Epithelial cell of proximal tubule (primary cell): ENCODE data around the gene CKAP2L. TPM values are rescaled to one million over a fixed set of nuclear protein-coding genes. Genes with fewer than 3 reads are reported as not detected.

Source experiments
- DNase-seq: peaks from one replicate; pipeline ENCODE4 v3.0.0-alpha.2; 2011; ENCODE audit warnings: low read depth
- H3K4me3 ChIP-seq: 2 replicates; pipeline ENCODE4 v1.5.1; 2011; ENCODE audit warnings: low read depth, mild to moderate bottlenecking, low read length
- CTCF ChIP-seq: conservative IDR thresholded peaks from 2 replicates; pipeline ENCODE4 v1.5.1; 2012; ENCODE audit warnings: low read depth, mild to moderate bottlenecking, low read length
- total RNA-seq: library from RNA; depleted of rRNA; stranded (reverse); fragments of >200 nt; gene quantifications from 2 replicates; pipeline ENCODE4 v1.2.3, GENCODE V29; 2015

CKAP2L gene
- total RNA-seq, 1 donor from 2014 or later: 23.4 TPM

GRCh38 chr2:112705575-112705974, 58.8 kb downstream of the CKAP2L start:
- no peak for DNase-seq
- TF ChIP-seq CTCF: no peak

GRCh38 chr2:112703684-112704083, 60.7 kb downstream of the CKAP2L start:
- no peak overlapping the region for H3K4me3 ChIP-seq
- TF ChIP-seq CTCF: no peak

More at GRCh38 chr2:112705575-112705974, 58.8 kb downstream of the CKAP2L start:
- H3K4me3 ChIP-seq: no peak overlapping the region

GRCh38 chr2:112701052-112701451, 63.4 kb downstream of the CKAP2L start:
- TF ChIP-seq CTCF: no peak
- H3K4me3 ChIP-seq: no peak overlapping the region
- no peak for DNase-seq

More at GRCh38 chr2:112703684-112704083, 60.7 kb downstream of the CKAP2L start:
- no peak for DNase-seq

GRCh38 chr2:112699984-112700667, 64.3 kb downstream of the CKAP2L start:
- no peak for TF ChIP-seq CTCF
- DNase-seq: no peak
- H3K4me3 ChIP-seq: no peak overlapping the region

- no peak for TF ChIP-seq CTCF
- no peak overlapping the region for H3K4me3 ChIP-seq
- DNase-seq: no peak
Observed at GRCh38 chr2:112698834-112699515, 65.4 kb downstream of the CKAP2L start.

GRCh38 chr2:112694182-112694581, 70.2 kb downstream of the CKAP2L start:
- no peak for DNase-seq
- H3K4me3 ChIP-seq: no peak overlapping the region
- TF ChIP-seq CTCF: no peak

GRCh38 chr2:112693596-112693995, 70.8 kb downstream of the CKAP2L start:
- no peak for TF ChIP-seq CTCF
- DNase-seq: no peak
- H3K4me3 ChIP-seq: no peak overlapping the region
